KMS-11 (cell line): ENCODE results near the gene RTTN.

Experiments used
- H2AFZ ChIP-seq: fragments of 200-600 bp; sonication (generic); 2 replicates; pipeline ENCODE4 v1.6.1; 2016; ENCODE audit warnings: antibody characterized with exemption, mixed run types, low read depth
- H3K27ac ChIP-seq: fragments of 200-600 bp; sonication (generic); 2 replicates; pipeline ENCODE4 v1.6.1; 2016; ENCODE audit warnings: mild to moderate bottlenecking, mixed run types
- H3K27me3 ChIP-seq: fragments of 200-600 bp; sonication (generic); 2 replicates; pipeline ENCODE4 v1.6.1; 2017; ENCODE audit warnings: mild to moderate bottlenecking, low read depth, mixed run types, moderate library complexity; ENCODE audit not compliant: insufficient read depth
- H3K36me3 ChIP-seq: fragments of 200-600 bp; sonication (generic); 2 replicates; pipeline ENCODE4 v1.6.1; 2017; ENCODE audit warnings: mild to moderate bottlenecking, mixed run types; ENCODE audit not compliant: insufficient read depth
- H3K4me1 ChIP-seq: fragments of 200-600 bp; sonication (generic); 2 replicates; pipeline ENCODE4 v1.6.1; 2016; ENCODE audit warnings: mild to moderate bottlenecking, low read depth, mixed run types; ENCODE audit not compliant: poor library complexity, severe bottlenecking
- H3K4me2 ChIP-seq: fragments of 200-600 bp; sonication (generic); 2 replicates; pipeline ENCODE4 v1.7.0; 2016; ENCODE audit warnings: mild to moderate bottlenecking, mixed run types
- H3K4me3 ChIP-seq: fragments of 200-600 bp; sonication (generic); IDR thresholded peaks from 2 replicates; pipeline ENCODE4 v1.6.1; 2017; ENCODE audit warnings: low read depth, low read length, mixed read lengths; ENCODE audit not compliant: insufficient read depth
- H3K79me2 ChIP-seq: fragments of 200-600 bp; sonication (generic); 2 replicates; pipeline ENCODE4 v1.6.1; 2016; ENCODE audit warnings: low read depth, mixed run types; ENCODE audit not compliant: insufficient read depth
- H3K9ac ChIP-seq: fragments of 200-600 bp; sonication (generic); 2 replicates; pipeline ENCODE4 v1.6.1; 2016; ENCODE audit warnings: mild to moderate bottlenecking, mixed run types
- H4K20me1 ChIP-seq: fragments of 200-600 bp; sonication (generic); 2 replicates; pipeline ENCODE4 v1.6.1; 2016; ENCODE audit warnings: mild to moderate bottlenecking, mixed run types; ENCODE audit not compliant: insufficient read depth
- CTCF ChIP-seq: fragments of 200-600 bp; sonication (generic); conservative IDR thresholded peaks from 2 replicates; pipeline ENCODE4 v1.6.1; 2017; ENCODE audit warnings: low read depth, mild to moderate bottlenecking, antibody characterized with exemption, low read length, moderate library complexity, mixed read lengths

Gene RTTN

GRCh38 chr18:70234667-70235459 is 29.4 kb upstream of the RTTN start:
- no peak overlapping the region for H3K4me2 ChIP-seq
- H4K20me1 ChIP-seq: no peaks in the 10 kb centered on the region
- no peak overlapping the region for H2AFZ ChIP-seq
- no peaks in the 10 kb centered on the region for H3K79me2 ChIP-seq
- no peaks in the 10 kb centered on the region for H3K27me3 ChIP-seq
- H3K4me1 ChIP-seq: no peaks in the 10 kb centered on the region
- no peak overlapping the region for H3K9ac ChIP-seq
- no peak overlapping the region for H3K27ac ChIP-seq
- TF ChIP-seq CTCF: no peak
- no peak overlapping the region for H3K4me3 ChIP-seq
- no peaks in the 10 kb centered on the region for H3K36me3 ChIP-seq

GRCh38 chr18:70233974-70234373 is 28.5 kb upstream of the RTTN start:
- Histone ChIP-seq H3K4me2 (no peak overlapping the region), H3K9ac (no peak overlapping the region), H4K20me1 (no peaks in the 10 kb centered on the region), H3K79me2 (no peaks in the 10 kb centered on the region), H3K4me1 (no peaks in the 10 kb centered on the region), H3K27ac (no peak overlapping the region), H3K27me3 (no peaks in the 10 kb centered on the region), H3K4me3 (no peak overlapping the region), H2AFZ (no peak overlapping the region), H3K36me3 (no peaks in the 10 kb centered on the region)
- no peak for TF ChIP-seq CTCF

GRCh38 chr18:70232261-70232660 is 26.8 kb upstream of the RTTN start:
- Histone ChIP-seq H3K9ac (no peak overlapping the region), H3K79me2 (no peaks in the 10 kb centered on the region), H3K4me2 (no peak overlapping the region), H3K4me3 (no peak overlapping the region), H3K27ac (no peak overlapping the region), H3K36me3 (no peaks in the 10 kb centered on the region), H4K20me1 (no peaks in the 10 kb centered on the region), H2AFZ (no peak overlapping the region), H3K27me3 (no peaks in the 10 kb centered on the region), H3K4me1 (no peaks in the 10 kb centered on the region)
- no peak for TF ChIP-seq CTCF

GRCh38 chr18:70229639-70230038 is 24.2 kb upstream of the RTTN start:
- Histone ChIP-seq H3K4me1 (no peaks in the 10 kb centered on the region), H3K4me3 (no peak overlapping the region), H3K36me3 (no peaks in the 10 kb centered on the region), H3K4me2 (no peak overlapping the region), H3K27ac (no peak overlapping the region), H3K79me2 (no peaks in the 10 kb centered on the region), H3K27me3 (no peaks in the 10 kb centered on the region), H4K20me1 (no peaks in the 10 kb centered on the region), H2AFZ (no peak overlapping the region), H3K9ac (no peak overlapping the region)
- TF ChIP-seq CTCF: no peak
